GM12872 (cell line): ENCODE data around the gene RTTN.

Experiments used
- TF ChIP-seq, protein P1 (sequence below): IDR thresholded peaks from 3 replicates; pipeline ENCODE4 v1.5.1; 2011; ENCODE audit warnings: low read depth, mild to moderate bottlenecking, low read length, moderate library complexity; ENCODE audit not compliant: insufficient read depth

The RTTN gene

DNA sequence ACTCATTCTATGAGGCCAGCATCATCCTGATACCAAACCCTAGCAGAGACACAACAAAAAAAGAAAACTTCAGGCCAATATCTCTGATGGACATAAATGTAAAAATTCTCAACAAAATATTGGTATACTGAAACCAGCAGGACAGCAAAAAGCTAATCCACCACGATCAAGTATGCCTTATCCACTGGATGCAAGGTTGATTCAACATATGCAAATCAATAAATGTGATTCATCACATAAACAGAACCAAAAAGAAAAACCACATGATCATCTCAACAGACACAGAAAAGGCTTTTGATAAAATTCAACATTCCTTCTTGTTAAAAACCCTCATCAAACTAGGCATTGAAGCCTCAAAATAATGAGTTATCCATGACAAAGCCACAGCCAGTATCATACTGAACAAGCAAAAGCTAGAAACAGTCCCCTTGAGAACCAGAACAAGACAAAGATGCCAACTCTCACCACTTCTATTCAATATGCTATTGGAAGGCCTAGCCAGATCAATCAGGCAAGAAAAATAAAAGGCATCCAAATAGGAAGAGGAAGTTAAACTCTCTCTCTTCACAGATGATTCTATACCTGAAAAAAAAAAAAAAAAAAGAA, 45.3 kb downstream of the RTTN start:
- TF ChIP-seq, protein P1, sequence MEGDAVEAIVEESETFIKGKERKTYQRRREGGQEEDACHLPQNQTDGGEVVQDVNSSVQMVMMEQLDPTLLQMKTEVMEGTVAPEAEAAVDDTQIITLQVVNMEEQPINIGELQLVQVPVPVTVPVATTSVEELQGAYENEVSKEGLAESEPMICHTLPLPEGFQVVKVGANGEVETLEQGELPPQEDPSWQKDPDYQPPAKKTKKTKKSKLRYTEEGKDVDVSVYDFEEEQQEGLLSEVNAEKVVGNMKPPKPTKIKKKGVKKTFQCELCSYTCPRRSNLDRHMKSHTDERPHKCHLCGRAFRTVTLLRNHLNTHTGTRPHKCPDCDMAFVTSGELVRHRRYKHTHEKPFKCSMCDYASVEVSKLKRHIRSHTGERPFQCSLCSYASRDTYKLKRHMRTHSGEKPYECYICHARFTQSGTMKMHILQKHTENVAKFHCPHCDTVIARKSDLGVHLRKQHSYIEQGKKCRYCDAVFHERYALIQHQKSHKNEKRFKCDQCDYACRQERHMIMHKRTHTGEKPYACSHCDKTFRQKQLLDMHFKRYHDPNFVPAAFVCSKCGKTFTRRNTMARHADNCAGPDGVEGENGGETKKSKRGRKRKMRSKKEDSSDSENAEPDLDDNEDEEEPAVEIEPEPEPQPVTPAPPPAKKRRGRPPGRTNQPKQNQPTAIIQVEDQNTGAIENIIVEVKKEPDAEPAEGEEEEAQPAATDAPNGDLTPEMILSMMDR, result no peak

DNA sequence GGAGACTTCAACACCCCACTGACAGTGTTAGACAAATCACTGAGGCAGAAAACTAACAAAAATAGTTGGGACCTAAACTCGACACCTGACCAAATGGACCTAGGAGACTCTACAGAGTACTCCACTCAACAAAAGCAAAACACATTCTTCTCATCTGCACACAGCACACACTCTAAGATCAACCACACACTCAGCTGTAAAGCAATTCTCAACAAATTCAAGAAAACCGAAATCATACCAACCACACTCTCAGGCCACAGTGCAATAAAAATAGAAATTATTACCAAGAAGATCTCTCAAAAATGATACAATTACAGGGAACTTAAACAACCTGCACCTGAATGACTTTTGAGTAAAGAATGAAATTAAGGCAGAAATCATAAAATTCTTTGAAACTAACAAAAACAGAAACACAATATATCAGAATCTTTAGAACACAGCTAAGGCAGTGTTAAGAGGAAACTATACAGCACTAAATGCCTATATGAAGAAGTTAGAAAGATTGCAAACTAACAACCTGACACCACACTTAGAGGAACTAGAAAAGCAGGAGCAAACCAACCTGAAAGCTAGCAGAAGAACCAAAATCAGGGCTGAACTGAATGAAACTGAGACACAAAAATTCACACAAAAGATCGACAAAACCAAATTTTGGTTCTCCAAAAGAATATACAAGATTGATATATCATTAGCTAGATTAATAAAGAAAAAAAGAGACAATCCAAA, 46.3 kb downstream of the RTTN start:
- TF ChIP-seq, protein P1, result no peak

DNA sequence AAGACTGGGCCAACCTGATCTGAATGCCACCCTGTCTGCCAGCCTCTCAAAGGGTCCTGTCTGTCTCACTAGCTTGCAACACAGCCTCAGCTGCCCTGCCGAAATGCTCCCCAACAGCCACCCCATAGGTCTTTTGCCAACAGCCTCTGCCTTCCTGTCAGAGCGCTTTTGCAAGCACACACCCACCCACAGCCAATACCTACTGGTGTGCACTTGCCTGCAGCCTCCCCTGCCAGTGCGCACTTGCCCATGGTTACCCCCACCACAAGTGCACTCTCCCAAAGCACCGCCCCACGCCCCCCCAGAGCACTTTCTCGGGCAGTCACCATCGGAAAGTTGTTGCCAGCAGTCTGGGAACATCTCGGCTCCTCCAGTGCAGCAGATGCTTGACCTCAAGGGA, 48.6 kb downstream of the RTTN start:
- TF ChIP-seq, protein P1, result no peak

DNA sequence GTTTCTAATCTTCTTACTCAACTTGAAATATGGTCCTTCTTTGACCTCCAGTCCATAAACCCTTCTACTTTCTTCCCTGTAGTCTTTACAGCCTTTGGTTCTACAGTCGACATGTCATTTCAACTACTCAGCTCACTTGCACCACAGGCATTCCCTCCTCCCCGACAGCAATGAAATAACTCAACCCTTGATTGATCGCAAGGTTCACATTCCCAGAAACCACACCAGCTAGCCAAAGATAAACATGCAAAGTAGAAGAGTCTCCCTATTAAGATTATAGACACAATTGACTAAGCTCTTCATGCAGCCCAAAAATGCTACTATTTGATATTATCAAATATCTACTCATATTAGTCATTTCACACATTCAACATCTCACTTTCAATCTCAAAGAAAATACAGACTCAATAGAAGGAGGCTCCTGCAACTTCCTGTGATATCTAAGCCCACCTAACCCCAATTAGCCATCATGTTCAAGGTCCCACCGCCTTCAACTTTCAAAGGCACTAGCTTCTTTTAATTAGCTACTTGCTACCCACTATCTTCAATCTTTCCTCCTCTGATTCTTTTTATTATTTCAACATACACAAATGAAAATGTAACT, 50.8 kb downstream of the RTTN start:
- TF ChIP-seq, protein P1, result no peak

DNA sequence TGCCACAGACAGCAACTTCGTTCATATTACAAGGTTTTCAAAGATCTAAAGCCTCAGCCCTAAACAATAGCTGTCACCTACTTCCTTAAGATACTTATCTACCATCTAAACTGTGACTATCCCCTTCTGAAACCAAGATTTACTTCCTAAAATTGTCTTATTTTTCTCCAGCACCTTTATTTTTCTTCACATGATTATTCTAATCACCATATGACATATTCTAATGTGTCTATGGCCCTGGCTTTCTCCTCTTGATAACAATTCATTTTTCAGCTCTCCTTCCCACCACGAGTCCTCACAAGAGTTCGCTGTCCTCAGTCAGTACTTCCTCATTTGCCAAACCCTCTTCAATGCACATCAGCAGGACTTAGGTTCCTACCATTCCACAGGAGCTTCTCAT, 53.9 kb downstream of the RTTN start:
- TF ChIP-seq, protein P1, result no peak

DNA sequence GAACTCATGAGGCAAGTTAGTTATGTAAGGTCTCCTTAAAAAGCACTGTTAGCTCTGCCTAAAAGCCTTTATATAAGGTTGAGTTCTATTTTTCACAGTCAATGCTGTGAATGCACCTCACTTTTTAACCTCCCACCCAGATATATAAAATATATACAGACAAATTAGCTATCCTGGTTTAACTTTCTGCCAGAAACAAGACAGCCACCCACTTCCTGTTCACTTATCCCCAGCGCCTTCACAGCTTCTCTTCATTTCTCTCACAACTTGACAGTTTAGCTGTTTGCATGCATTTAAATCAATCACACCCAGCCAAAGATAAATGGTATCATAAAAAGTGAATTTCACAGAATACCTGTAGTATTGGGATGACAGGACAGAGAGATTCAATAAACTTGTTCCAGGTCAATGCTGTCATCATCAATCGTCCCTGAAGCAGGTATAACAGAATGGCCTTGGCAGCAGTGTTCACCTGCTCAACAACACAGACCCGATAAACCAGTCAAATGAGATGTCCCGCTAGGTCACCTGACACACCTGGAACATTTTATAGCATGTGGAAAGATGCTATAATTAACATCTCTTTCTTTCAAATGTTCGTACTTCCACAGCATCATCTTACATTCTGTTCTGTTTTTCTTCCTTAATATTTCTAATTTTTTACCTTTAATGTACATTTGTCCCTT, 55.7 kb downstream of the RTTN start:
- TF ChIP-seq, protein P1, result no peak

DNA sequence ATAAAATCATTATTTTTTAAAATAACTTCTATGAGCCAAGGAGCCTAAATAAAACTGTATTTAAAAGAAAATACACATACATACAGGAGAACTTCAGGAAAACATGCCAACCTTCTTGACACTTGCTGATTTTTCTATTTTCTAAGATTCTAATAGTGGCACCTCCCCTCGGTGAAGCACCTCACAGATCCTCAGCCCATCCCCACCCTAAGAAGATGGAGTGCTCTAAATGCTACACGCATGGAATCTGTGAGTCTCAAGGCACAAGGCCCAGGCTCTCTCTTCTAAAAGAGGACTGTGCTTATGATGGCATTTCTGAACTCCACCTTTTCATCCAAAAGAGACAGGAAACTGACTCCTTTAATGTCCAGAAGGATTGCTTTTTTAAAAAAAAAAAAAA, 56.3 kb downstream of the RTTN start:
- TF ChIP-seq, protein P1, result no peak
